Kidney (tissue), 14 donors: ENCODE measurements around the gene PTPN9. TPM values are rescaled to one million over a fixed set of nuclear protein-coding genes. Genes with fewer than 3 reads are reported as not detected.
A peak's percentile ranks its signal among the peaks of the same experiment; 100 is the strongest.
"Not testable (repeated sequence)": the region's sequence is repeated elsewhere in the genome, so short reads cannot be mapped to it uniquely, and the experiment has no call there.

ENCODE experiments used
- DNase-seq, 5 donors: peaks; one replicate each; pipeline ENCODE4 v3.0.0-alpha.2; 2013 to 2020
- FAIRE-seq: peaks from 2 replicates; lab custom pipeline; 2012; peaks lifted over from hg19 to GRCh38; lab: Jason Lieb, UNC
- H3K27ac ChIP-seq, 2 donors: one replicate each; pipeline ENCODE4 v1.7.0; 2013; ENCODE audit warnings: low read depth in 2 of 2, low read length in 2 of 2, inconsistent platforms in 1 of 2
- H3K27me3 ChIP-seq: one replicate; pipeline ENCODE4 v1.7.1; 2013; ENCODE audit warnings: low read length, inconsistent platforms; ENCODE audit not compliant: control insufficient read depth, insufficient read depth
- H3K36me3 ChIP-seq, 3 donors: one replicate each; pipeline versions ENCODE4 v1.7.0 to v1.7.1; 2013; ENCODE audit warnings: low read length in 3 of 3, control low read depth in 1 of 3, inconsistent platforms in 1 of 3; ENCODE audit not compliant: insufficient read depth in 3 of 3, control insufficient read depth in 2 of 3
- H3K4me1 ChIP-seq, 3 donors: one replicate each; pipeline versions ENCODE4 v1.7.0 to v1.7.1; 2013; ENCODE audit warnings: low read length in 3 of 3, inconsistent platforms in 1 of 3, low read depth in 1 of 3; ENCODE audit not compliant: control insufficient read depth in 2 of 3, insufficient read depth in 2 of 3
- H3K4me3 ChIP-seq, 3 donors: one replicate each; pipeline versions ENCODE4 v1.7.0 to v1.8.1; 2013; ENCODE audit warnings: low read length in 3 of 3, control low read depth in 1 of 3, inconsistent platforms in 1 of 3
- H3K9ac ChIP-seq, 3 donors: one replicate each; pipeline versions ENCODE4 v1.7.0 to v1.7.1; 2013; ENCODE audit warnings: low read length in 3 of 3, control low read depth in 1 of 3, inconsistent platforms in 1 of 3
- H3K9me3 ChIP-seq, 3 donors: one replicate each; pipeline versions ENCODE4 v1.7.0 to v1.7.1; 2013; ENCODE audit warnings: low read length in 3 of 3, control low read depth in 1 of 3, inconsistent platforms in 1 of 3; ENCODE audit not compliant: control insufficient read depth in 2 of 3, insufficient read depth in 1 of 3
- intact Hi-C: fragments of 100-400 bp; cut with DNase I; formaldehyde crosslinking; loops from one replicate; pipeline ENCODE4 v1.11.1; 2022
- polyA plus RNA-seq: library from polyadenylated mRNA; stranded (reverse); fragments of 350-450 nt; fragmentation: Illumina TruSeq; extraction: RNeasy Lipid Tissue Mini Kit (QIAGEN cat#74804); gene quantifications from one replicate; pipeline ENCODE4 v1.2.3, GENCODE V29; 2014; ENCODE audit warnings: low read depth, low replicate concordance; ENCODE audit not compliant: insufficient read depth
- total RNA-seq: library from RNA; stranded (reverse); fragmentation: NEBNext Ultra II Directional; extraction: Animal tissue kit (Norgen Biotek cat#: 25700); gene quantifications from one replicate; pipeline ENCODE4 v1.2.1, GENCODE V29; 2021
- TF ChIP-seq, protein P1 (sequence below): IDR thresholded peaks from 3 replicates; pipeline ENCODE4 v1.5.1; 2012; ENCODE audit warnings: mild to moderate bottlenecking, moderate library complexity, borderline replicate concordance; ENCODE audit not compliant: insufficient read depth; ENCODE audit errors: extremely low read depth
- donor health status: control.
- donor health status: control.
- donor health status: control.
- donor health status: control.
- donor health status: control.
- donor health status: DM: yes; HTN: yes; CAD: no.
- donor health status: Normal renal cell carcinoma (clear cell type).

The PTPN9 gene
- total and polyA plus RNA-seq, 2 donors from 2014 or later = 15.3 to 52.5 TPM

GRCh38 chr15:75450307-75451201 lies 128.6 kb downstream of the PTPN9 start:
- peak; percentile 97 to 99 (median 99) for DNase-seq
- TF ChIP-seq, protein P1, sequence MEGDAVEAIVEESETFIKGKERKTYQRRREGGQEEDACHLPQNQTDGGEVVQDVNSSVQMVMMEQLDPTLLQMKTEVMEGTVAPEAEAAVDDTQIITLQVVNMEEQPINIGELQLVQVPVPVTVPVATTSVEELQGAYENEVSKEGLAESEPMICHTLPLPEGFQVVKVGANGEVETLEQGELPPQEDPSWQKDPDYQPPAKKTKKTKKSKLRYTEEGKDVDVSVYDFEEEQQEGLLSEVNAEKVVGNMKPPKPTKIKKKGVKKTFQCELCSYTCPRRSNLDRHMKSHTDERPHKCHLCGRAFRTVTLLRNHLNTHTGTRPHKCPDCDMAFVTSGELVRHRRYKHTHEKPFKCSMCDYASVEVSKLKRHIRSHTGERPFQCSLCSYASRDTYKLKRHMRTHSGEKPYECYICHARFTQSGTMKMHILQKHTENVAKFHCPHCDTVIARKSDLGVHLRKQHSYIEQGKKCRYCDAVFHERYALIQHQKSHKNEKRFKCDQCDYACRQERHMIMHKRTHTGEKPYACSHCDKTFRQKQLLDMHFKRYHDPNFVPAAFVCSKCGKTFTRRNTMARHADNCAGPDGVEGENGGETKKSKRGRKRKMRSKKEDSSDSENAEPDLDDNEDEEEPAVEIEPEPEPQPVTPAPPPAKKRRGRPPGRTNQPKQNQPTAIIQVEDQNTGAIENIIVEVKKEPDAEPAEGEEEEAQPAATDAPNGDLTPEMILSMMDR = no peak
- intact Hi-C loops = no loop called here
- Histone ChIP-seq H3K27ac (peak overlapping the region; percentile 84 to 91), H3K36me3 (no peaks in the 10 kb centered on the region), H3K4me1 (peaks cover 0 to 17% (median 6%) of the 10 kb centered on the region in 3 donors), H3K9ac (peak overlapping the region; percentile 43 to 77 (median 44)), H3K9me3 (no peaks in the 10 kb centered on the region), H3K4me3 (peak overlapping the region; percentile 79 to 91 (median 90)), H3K27me3 (no peaks in the 10 kb centered on the region)
- FAIRE-seq = no peak

DNA sequence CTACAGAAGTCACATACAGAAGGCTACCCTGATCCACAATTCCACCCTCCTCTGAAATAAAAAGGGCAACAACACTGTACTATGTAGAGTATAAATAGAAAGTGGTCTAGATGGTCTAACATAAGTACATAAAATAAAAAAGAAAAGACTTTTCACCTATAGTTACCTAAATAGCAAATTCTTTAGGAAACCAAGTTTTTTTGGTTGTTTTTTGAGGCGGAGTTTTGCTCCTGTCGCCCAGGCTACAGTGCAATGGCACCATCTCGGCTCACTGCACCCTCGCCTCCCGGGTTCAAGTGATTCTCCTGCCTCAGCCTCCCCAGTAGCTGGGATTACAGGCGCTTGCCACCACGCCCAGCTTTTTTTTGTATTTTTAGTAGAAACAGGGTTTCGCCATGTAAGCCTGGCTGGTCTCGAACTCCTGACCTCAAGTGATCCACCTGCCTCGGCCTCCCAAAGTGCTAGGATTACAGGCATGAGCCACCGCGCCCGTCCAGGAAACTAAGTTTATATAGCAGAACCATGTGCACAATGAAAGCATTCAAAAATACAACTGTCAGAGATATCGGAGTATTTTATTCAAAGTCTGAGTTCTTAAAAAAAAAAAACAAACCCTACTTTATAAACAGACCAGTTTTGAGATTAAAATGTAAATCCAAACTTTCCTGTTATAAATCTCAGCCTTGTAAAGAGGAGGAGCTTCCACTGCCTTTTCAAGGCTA lies 129.4 kb downstream of the PTPN9 start:
- peak overlapping the region; percentile 79 to 91 (median 90) for H3K4me3 ChIP-seq
- TF ChIP-seq, protein P1 = no peak
- no peaks in the 10 kb centered on the region for H3K36me3 ChIP-seq
- H3K27ac ChIP-seq = peak overlapping the region; percentile 84 to 91
- H3K9me3 ChIP-seq = no peaks in the 10 kb centered on the region
- peaks cover 0 to 17% (median 6%) of the 10 kb centered on the region in 3 donors for H3K4me1 ChIP-seq
- peak overlapping the region; percentile 43 to 77 (median 44) for H3K9ac ChIP-seq
- FAIRE-seq = no peak
- intact Hi-C loops = no loop called here
- peak in 2 of 5 donors; percentile 58 to 60 for DNase-seq
- no peaks in the 10 kb centered on the region for H3K27me3 ChIP-seq

DNA sequence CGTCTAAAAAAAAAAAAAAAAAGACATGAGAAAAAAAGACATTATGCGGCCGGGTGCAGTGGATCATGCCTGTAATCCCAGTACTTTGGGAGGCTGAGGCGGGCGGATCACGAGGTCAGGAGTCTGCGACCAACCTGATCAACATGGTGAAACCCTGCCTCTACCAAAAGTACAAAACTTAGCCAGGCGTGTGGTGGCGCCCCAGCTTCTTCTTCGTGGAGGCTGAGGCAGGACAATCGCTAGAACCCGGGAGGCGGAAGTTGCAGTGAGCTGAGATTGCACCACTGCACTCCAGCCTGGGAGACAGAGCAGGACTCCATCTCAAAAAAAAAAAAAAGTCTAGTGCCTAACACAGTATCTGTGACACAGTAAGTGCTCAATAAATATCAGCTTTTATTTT lies 130.9 kb downstream of the PTPN9 start:
- H3K27me3 ChIP-seq, H3K9me3 ChIP-seq, H3K36me3 ChIP-seq, H3K4me3 ChIP-seq, intact Hi-C loops, H3K27ac ChIP-seq, FAIRE-seq, H3K9ac ChIP-seq: not testable (repeated sequence)
- peak in 1 of 5 donors; percentile 73 for DNase-seq
- H3K4me1 ChIP-seq = peaks cover 0 to 13% (median 6%) of the 10 kb centered on the region in 3 donors

DNA sequence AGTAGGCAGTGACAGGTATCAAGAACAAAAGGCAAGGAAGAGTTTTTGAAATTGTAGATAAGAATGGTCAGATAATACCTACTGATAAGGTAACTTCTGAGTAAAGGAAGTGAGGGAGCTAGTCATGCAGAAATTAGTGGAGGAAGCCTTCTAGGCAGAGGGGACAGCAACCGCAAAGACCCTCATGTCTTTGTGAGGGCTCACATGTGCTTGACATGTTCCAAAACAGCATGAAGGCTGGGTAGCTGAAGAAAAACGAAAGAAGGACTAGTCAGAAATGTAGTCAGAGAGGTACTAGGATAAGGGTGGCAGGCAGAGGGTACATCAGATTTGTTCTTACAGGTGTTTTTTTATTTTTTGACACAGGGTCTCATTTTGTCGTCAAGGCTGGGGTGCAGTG lies 133.0 kb downstream of the PTPN9 start:
- FAIRE-seq (no peak), DNase-seq (no peak)
- no peaks in the 10 kb centered on the region for H3K27me3 ChIP-seq
- intact Hi-C loops = no loop called here
- H3K36me3 ChIP-seq = no peaks in the 10 kb centered on the region
- no peak overlapping the region for H3K4me3 ChIP-seq
- no peak overlapping the region for H3K9ac ChIP-seq
- peaks cover 0 to 7% (median 6%) of the 10 kb centered on the region in 3 donors for H3K4me1 ChIP-seq
- no peak overlapping the region for H3K27ac ChIP-seq
- H3K9me3 ChIP-seq = no peaks in the 10 kb centered on the region
- TF ChIP-seq, protein P1 = no peak

GRCh38 chr15:75445324-75445723 lies 133.8 kb downstream of the PTPN9 start:
- H3K27me3 ChIP-seq, intact Hi-C loops, H3K36me3 ChIP-seq, H3K9me3 ChIP-seq, H3K4me3 ChIP-seq, H3K27ac ChIP-seq, H3K9ac ChIP-seq, H3K4me1 ChIP-seq, FAIRE-seq: not testable (repeated sequence)
- peak in 1 of 5 donors; percentile 19 for DNase-seq
